GM18909 (cell line): Measurements from ENCODE around the gene LGI2.
"Not testable (repeated sequence)": the region's sequence is repeated elsewhere in the genome, so short reads cannot be mapped to it uniquely, and the experiment has no call there.

Source experiments
- ATAC-seq: cut with Tn5 transposase; IDR thresholded peaks from one replicate; pipeline ENCODE4 v1.9.1; 2021; ENCODE audit warnings: mild to moderate bottlenecking; ENCODE audit not compliant: unreplicated experiment, poor library complexity

Gene LGI2

DNA sequence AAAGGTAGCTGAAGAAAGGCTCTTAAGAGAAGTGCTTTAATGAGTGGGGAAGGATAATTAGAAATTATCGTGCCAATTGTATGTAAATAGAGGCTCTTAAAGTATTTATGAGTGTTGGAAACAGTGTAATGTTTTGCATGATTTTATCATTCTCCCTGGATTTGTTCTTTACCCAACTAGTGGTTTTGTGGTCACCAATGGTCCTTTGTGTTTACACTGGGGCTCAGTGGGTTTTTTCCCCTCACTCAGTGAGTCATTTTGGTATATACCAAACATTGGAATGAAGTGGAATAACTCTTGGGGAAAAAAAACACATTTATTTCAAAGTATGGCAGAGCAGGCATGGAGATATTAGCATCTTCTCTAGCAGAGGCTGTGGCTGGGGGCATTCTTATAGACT is 20.8 kb upstream of the LGI2 start:
- no peak for ATAC-seq

DNA sequence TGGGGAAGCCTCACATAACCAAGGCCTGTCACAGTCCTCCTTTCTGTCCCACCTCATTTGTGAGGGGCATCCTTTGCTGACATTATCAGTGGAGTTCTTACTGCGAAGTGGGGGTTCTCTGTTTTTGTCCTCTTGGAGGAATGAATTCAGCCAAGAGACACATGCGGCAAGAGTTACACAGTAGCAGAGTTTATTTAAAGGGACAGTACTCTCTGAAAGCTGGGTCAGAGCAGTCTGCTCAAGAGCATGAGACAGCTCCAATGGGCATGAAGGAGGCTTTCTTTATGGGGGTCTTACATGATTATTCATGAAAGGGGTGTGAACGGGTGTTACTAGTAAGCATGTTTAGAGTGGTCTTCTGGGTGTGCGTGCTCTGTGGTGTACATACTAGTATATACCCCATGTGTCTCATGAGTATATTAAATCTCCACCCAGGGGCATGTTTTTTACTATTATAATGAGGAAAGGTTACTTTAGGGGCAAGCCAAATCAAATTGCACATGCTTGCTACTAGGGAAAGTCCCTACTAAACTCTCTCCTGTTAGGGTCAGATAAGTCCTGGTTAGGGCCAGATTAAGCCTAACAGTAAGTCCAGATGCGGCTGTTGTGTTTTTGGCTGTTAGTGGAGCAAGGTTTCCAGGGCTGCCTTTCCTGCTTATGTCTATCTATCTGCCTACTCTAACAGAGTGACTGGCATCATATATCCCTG is 19.8 kb upstream of the LGI2 start:
- ATAC-seq: no peak

DNA sequence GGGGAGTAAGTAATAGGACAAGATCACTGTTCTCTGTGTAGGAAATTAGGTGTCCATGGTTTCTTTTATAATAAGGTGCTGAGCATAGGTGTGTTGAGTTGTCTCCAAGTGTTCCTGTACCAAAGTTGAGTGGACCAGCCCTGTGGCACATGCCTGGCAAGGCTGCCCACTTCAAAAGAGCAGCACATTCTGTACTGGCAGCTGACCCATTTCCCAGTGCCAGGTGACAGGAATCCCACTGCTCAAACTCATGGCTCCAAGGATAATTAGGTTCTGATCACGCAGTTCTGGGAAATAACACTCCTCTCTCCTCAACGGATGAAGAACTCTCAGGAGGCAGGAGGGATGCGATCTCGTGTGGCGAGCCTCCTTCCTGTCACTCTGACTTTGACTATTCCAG is 12.8 kb upstream of the LGI2 start:
- no peak for ATAC-seq

DNA sequence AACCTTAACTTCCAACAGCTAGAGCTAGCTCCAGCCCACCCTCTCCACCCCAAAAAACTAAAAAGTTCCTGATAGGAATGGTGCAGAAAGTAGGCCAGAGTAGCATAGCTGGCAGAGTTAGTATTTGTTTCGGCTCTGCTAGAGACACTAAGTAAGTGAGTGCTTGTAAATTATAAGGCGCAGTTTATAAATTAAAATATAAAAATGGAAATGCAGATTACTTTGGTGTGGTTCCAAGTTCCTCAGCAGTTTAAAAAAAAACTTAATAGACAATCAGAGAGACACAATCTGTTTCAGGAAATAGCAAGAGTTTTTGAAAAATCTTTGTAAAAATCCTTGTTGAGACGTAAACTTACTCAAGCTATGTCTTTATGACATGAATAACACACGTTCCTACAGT is 2.8 kb upstream of the LGI2 start:
- ATAC-seq: no peak

DNA sequence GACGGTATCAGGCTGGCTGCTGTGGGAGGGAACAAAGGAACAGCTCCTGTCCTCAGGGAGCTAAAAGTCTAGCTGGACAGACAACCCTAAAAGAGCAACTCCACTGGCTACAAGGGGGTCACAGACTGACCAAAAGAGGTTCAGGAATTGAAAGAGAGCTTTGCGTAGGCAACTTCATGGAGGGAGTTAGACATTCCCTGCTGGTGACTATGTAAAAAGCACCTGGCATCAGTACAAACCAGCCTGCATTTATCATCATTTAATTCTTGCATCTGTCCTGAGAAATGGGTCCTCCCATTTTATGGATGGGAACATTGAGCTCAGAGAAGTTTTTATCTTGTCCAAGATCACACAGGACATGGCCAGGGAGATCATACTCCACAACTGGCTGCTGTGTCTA is 1.4 kb upstream of the LGI2 start:
- no peak for ATAC-seq

DNA sequence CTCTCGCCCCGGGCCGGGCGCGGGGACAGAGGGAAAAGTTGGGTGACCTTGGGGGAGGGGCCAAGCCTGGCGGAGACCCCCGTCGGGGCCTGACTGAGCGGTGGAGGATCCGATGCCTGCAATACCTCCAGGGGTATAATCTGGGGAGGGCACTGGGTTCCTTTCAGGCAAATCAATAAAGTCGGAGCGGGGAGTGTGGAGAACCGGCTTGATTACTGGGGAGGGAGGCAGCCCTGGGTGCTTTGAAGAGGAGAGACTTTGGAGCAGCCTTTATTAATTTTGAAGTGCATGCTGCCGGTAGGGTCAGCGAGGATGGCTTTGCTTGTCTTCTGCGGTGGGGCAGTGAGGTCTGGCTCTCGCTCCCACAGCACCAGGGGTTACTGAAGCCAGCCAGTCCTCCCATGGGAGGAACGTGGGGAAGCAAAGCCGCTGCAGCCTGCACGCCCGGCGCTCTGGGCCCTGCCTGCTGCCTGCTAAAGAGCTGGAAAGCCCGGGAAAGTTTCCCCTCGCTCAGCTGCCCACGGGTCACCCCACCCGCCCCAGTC is 403 bp upstream of the LGI2 start:
- ATAC-seq: no peak

DNA sequence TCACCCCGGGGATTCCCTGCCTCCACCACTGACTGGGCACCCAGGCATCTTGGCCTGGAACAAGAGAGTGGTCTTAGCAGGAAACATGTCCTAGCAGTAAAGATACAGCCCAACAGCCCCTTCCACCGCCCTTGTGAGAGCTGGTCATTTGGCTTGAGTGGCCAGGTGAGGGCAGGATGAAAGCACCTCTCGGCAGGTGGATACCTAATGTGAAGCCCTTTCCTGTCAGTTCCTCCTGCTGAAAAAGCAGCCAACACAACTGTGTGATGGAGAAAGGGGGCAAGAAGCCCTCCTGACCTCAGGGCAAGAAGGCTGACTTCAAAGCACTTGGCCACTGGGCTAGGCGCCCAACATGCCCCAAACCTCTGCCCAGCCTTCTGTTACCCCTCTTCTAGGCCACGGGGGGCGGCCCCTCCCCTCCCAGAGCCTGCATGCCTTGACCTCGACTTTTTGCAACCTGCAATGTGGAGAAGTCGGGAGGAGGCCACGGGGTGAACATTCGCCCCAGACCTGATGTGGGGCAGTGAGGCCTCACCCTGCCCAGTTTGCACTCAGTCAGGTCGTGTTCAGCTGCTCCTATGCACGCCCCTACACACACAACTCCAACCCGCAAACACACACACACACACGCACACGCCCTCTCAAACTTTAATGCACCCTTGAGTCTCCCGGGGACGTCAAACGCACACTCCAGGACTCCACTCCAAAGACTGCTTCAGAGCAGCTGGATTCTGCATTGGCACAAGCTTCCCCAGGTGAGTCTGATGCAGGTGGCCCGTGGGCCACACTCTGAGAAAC is 1.1 kb downstream of the LGI2 start:
- ATAC-seq: no peak

DNA sequence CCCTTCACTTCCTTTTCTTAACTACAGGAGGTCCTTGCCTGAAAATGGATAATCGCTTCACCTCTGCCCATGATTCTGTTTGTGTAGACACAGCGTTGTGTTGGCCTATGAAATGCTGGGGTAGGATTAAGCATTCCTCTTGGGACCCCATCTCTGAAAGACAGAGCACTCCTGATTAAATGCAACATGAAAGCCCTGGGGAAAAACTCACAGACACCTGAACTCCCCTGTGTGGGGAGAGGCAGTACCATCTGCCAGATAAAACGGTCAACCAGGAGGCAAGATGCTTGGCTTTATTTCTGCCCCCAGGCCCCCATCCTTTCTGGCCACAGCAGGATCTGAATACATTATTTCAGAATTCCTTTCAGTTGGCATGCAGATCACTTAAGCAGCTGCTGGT is 1.9 kb downstream of the LGI2 start:
- no peak for ATAC-seq

DNA sequence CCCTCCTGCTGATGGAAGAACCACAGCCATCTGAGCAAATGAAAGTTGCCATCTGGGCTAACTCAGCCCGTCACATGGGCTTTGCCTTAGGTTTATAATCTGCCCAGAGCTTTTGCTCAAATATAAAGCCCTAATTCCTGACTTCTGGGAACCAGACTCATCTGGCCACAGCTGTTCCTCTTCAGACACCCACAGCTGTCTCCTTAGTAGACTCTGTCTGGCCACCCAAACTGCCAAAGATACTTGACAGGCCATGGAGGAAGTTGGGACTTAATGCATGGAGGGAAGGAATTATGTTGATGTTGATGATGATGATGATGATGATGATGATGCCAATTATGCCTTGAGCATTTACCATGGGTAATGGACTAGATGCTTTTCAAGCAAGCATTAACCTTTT is 8.0 kb downstream of the LGI2 start:
- no peak for ATAC-seq

DNA sequence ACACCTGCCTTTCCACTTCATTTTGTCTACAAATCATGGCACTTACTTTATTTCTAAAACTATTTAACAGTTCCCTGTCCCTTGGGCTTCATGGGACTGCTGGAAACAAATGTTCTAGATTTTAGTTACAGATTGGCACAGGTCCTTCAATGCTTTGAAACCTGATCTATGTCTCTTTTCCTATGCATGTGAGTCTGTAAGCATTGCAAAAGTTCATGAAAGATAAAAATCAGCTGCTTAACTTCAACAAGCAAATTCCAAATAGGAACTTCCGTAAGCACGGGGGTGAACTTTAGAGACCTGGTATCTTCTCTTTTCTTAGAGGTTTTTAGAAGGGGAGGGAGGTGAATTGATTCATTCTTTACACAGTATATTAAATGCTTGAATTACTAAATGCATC is 9.5 kb downstream of the LGI2 start:
- ATAC-seq: no peak

DNA sequence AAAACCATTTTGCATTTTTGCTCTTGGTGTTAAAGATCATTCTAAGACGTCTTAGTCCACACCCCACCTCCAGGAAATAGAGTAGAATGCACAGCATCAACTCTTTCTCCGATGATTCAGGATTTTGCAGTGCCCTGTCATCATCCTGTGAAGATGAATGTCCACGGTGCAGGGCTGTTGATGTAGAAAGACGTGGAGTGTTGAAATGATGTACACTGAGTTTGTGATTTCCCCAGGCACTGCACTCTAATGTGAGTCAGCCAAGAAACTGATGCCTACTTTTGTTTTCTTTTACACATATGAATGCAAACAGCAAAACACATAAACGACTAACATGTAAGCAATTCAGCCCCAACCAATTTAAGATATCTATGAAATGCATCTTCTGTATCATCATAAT is 10.5 kb downstream of the LGI2 start:
- ATAC-seq: no peak

DNA sequence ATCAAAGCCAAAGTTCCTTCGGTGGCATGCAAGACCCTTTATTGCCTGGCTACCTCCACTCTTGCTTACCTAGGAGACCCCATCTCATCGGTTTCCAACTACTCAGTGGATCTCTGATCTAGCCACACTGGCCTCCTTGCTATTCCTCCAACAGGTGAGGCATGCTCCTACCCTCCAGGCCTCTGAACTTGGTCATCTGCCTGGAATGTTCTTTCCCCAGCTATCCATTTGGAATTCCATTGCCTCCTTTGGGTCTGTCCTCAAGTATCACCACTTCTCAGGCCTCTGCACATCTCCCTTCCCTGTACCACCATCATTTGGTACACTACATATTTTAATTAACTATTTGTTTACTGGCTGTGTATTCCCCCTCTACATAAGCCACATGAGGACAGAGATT is 11.2 kb downstream of the LGI2 start:
- ATAC-seq: no peak

DNA sequence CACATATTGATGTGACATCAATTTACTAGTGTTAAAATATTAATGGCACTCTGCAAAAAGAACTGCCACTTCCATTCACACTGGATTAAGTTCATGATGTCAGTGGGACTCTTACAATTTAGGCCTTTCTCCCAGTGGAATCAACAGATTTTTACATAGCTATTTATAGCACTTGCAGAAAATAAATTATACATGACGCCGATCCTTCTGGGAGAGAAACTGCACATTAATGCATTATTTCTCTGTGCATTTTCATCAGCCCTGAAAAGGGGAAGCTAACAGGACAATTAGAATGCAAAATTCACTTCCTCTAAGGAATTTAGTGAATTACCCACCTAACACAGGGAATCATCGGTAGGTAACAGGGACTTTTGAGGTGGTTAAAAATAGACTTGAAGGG is 15.7 kb downstream of the LGI2 start:
- ATAC-seq: no peak

DNA sequence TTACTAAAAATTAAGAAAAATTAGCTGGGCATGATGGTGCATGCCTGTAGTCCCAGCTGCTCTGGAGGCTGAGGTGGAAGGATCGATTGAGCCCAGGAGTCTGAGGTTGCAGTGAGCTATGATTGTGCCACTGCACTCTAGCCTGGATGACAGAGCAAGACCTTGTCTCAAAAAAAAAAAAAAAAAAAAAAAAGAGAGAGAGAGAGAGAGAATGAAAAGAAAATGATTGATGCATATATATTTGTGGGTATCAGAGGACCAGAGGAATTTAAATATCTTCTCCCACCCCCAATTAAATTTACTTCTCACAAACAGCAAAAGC is 16.1 kb downstream of the LGI2 start:
- ATAC-seq: not testable (repeated sequence)

DNA sequence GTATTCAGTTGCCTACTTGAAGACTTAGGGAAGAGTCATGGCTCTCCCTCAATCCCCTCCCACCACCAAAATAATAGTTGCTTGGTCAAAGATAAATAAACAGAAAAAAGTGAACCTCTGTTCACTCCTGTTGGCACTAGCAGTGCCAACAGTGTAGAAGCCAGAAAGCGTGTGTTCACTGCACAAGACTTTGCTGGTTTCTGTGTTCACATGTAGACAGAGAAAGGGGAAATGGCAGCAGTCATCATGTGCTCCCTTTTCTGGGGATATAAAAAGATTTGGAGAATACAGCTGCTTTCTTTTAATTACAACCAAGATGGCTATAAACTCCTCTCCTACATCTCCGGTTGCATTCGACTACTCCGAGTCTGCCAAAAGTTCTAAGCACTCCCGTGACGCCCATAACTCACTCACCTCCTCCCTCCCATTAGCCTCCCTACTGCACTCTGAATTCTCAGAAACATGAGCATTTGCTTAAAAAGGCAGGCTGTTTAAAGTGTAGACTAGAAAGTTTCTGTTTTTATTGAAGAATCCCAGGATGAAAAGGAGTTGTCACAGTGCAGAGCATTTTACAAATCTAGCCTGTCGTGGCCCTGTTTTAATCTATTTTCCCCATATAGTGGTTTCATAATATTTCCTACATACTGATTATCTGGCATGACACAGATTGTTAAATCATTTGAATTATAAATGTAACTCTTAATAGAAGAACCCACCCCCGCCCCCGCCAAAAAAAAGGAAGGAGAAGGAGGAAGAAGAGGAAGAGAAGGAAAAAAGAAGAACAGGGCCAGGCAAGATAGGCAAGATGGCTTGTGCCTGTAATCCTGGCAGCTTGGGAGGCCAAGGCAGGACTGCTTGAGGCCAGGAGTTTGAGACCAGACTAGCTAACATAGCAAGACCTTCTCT is 16.7 kb downstream of the LGI2 start:
- ATAC-seq: no peak

DNA sequence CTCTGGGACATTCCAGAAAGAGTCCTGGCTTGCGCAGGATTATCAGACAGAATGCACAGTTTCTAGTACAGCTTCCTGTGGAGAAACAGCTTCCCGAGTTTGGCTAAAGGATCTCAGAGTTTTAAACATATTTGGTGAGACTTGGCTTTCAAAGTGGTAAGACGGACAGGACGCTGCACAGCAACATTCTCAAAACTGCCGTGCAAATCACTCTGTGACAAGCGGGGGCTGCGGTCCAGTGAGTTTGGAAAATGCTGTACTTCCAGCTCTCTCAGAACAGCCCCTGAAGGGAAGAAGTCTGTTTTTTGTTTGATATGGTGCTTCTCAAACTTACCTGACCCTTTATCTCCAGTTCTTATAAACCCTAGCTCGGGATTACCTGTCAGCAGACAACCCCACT is 18.1 kb downstream of the LGI2 start:
- ATAC-seq: no peak

DNA sequence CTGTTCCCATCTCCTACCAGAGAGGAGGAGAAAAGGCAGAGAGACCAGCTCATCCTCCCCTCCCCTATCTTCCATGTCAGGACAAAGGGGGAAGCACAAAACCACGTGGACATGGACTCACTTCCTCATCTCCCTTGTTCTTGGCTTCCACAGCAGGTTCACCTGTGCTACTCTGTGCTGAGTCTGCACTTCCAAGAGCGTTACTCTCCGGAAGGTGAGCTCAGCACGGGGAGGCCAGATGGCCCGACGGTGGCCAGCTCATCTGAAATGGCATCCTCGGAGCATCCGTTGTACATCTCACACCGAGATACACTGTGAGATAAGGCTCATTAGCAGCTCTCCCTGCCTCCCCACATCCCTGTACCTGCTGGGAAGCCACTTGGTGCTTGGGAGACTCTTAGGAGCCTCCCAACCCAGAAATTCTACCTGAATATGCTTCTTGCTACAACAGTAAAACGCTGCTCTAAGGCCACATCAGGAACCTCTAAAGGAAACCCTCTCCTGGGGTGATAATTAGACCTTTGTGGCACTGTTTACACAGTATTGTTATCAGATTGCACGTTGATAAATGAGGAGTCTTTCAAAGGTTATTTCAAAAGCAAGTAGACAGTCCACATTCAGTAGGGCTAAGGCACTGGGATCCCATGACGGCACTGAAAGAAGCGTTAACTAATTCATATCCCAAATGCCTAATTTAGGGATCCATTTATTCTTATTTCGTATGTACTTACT is 19.4 kb downstream of the LGI2 start:
- ATAC-seq: no peak

DNA sequence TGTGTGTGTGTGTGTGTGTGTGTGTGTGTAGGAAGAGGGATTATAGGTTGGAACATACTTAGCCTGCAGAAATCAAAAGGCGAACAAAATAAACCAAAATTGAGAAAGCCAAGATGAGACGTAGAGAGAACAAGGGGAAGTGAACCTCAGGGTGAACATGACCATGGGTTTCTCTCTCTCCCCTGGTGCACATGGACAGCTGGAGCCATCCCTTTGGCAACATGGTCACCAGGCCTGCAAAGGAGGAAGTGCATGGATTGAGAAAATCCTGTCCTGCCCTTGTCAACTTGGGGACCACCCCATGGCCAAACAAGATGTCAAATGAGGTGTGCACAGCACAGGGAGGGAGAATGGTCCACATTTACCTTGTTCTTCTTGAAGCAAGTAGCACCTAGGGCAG is 23.1 kb downstream of the LGI2 start:
- ATAC-seq: no peak

DNA sequence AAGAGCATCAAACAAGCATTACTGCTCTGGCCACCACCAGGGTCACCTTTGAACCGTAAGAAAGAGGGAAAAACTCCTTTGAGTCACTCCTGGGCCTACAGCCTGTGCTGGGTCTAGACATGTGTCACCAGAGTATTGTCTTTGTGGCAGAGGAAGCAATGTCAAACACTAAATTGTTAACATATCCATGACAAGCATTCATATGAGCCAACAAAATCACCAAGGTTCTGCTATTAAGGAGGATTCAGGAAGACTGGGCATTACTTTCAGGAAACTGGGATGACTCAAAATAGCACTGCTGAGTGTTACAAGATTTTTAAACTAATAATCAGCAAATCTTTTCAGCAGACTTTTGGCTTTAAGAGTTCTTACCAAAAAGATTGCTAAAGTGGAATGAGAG is 28.1 kb downstream of the LGI2 start:
- no peak for ATAC-seq

DNA sequence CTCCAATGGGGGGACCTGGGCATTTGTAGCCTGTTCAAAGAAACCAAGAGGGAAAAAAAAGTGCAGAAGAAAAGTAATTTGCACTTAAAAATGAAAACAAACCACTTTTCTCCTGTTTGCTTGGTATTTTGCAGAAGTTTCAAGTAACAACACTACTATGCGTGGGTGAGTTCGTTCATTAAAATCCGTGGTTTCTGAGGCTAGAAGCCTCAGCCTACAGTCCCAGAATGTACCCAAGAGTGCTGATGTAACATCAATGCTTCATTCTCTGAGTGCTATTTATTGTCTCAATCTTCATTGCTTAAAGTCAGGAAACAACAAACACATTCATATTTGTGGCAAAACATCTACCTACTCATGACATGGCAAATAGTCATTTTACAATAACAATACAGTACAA is 29.2 kb downstream of the LGI2 start:
- ATAC-seq: no peak
